GM12878 (cell line): ENCODE results near the gene SKAP1. TPM values are rescaled to one million over a fixed set of nuclear protein-coding genes. Genes with fewer than 3 reads are reported as not detected.

Experiments used
- ATAC-seq: fragments of 200-7000 bp; cut with Tn5 transposase; 3 replicates; pipeline ENCODE4 v1.9.1; 2020; ENCODE audit warnings: mild to moderate bottlenecking, moderate library complexity
- BruUV-seq: library from RNA; stranded (reverse); fragments of 400-500 nt; replicated peaks from 2 replicates; lab custom pipeline; 2021; lab: Mats Ljungman, UMichigan
- CTCF ChIA-PET: fragments of 300-600 bp; sonication (Branson Sonifier 250); formaldehyde crosslinking; extraction: SDS; loops from one replicate; lab custom pipeline; 2021; ENCODE audit warnings: inconsistent platforms; lab: Yijun Ruan, JAX
- POLR2A ChIA-PET: fragments of 350-600 bp; formaldehyde crosslinking; extraction: SDS; loops from one replicate; lab custom pipeline; 2021; ENCODE audit warnings: inconsistent platforms; lab: Charles Lee
- RAD21 ChIA-PET: fragments of 300-600 bp; sonication (Branson Sonifier 250); formaldehyde crosslinking; loops from one replicate; lab custom pipeline; 2023; ENCODE audit warnings: antibody characterized with exemption; ENCODE audit not compliant: unreplicated experiment; lab: Charles Lee
- SMC1A ChIA-PET: fragments of 300-600 bp; sonication (Branson Sonifier 250); formaldehyde crosslinking; loops from one replicate; lab custom pipeline; 2023; ENCODE audit not compliant: unreplicated experiment, uncharacterized antibody; lab: Charles Lee
- DNase-seq: peaks from one replicate; pipeline ENCODE4 v3.0.0-alpha.2; 2011; ENCODE audit warnings: low read depth, low spot score
- FAIRE-seq: peaks from 3 replicates; lab custom pipeline; 2011; peaks lifted over from hg19 to GRCh38; lab: Jason Lieb, UNC
- H2AFZ ChIP-seq: 2 replicates; pipeline ENCODE4 v1.6.0; 2011; ENCODE audit warnings: low read depth, low read length, control low read depth; ENCODE audit not compliant: control insufficient read depth
- H3K27ac ChIP-seq: 2 replicates; pipeline ENCODE4 v1.5.1; 2011; ENCODE audit warnings: control low read depth; ENCODE audit not compliant: control insufficient read depth, insufficient read depth
- H3K27me3 ChIP-seq, 2 experiments: replicated peaks in 1 of 2; 2 replicates each; pipeline versions ENCODE4 v1.6.0 to v1.6.1; 2011; ENCODE audit warnings: low read length in 1 of 2; ENCODE audit not compliant: control insufficient read depth in 2 of 2, insufficient read depth in 2 of 2
- H3K36me3 ChIP-seq, 2 experiments: 2 replicates each; pipeline ENCODE4 v1.5.1; 2011; ENCODE audit warnings: low read length in 1 of 2; ENCODE audit not compliant: control insufficient read depth in 2 of 2, insufficient read depth in 2 of 2
- H3K4me1 ChIP-seq: 2 replicates; pipeline ENCODE4 v1.6.1; 2011; ENCODE audit warnings: mild to moderate bottlenecking, low read length, moderate library complexity, mixed read lengths; ENCODE audit not compliant: control insufficient read depth, insufficient read depth
- H3K4me2 ChIP-seq: 2 replicates; pipeline ENCODE4 v1.6.0; 2011; ENCODE audit warnings: control low read depth; ENCODE audit not compliant: control insufficient read depth, insufficient read depth
- H3K4me3 ChIP-seq: fragments of 200-600 bp; sonication (generic); 2 replicates; pipeline ENCODE4 v1.5.1; 2016
- H3K79me2 ChIP-seq: 2 replicates; pipeline ENCODE4 v1.6.0; 2011; ENCODE audit warnings: low read length; ENCODE audit not compliant: control insufficient read depth, insufficient read depth
- H3K9ac ChIP-seq: 2 replicates; pipeline ENCODE4 v1.8.0; 2011; ENCODE audit warnings: low read length, control low read depth, mixed read lengths; ENCODE audit not compliant: control insufficient read depth, insufficient read depth
- H3K9me3 ChIP-seq: replicated peaks from 3 replicates; pipeline ENCODE4 v1.5.1; 2011; ENCODE audit warnings: mild to moderate bottlenecking, low read length; ENCODE audit not compliant: control insufficient read depth, insufficient read depth
- H4K20me1 ChIP-seq: 2 replicates; pipeline ENCODE4 v1.6.0; 2011; ENCODE audit not compliant: control insufficient read depth, insufficient read depth
- CBFB ChIP-seq: IDR thresholded peaks from 2 replicates; pipeline ENCODE4 v1.6.1; 2016; ENCODE audit warnings: antibody characterized with exemption, low read depth
- CREB1 ChIP-seq: IDR thresholded peaks from 2 replicates; pipeline ENCODE4 v1.6.1; 2012; ENCODE audit warnings: low read depth, mild to moderate bottlenecking, inconsistent platforms
- GABPA ChIP-seq: IDR thresholded peaks from 2 replicates; pipeline ENCODE4 v1.6.1; 2014; ENCODE audit warnings: antibody characterized with exemption, low read depth, mild to moderate bottlenecking, inconsistent platforms
- MLLT1 ChIP-seq: fragments of 450-650 bp; IDR thresholded peaks from 2 replicates; pipeline ENCODE4 v1.6.1; 2016; ENCODE audit warnings: mild to moderate bottlenecking
- PAX5 ChIP-seq: IDR thresholded peaks from 2 replicates; pipeline ENCODE4 v1.6.1; 2011; ENCODE audit warnings: low read depth, low read length, borderline replicate concordance
- SPI1 ChIP-seq: IDR thresholded peaks from 2 replicates; pipeline ENCODE4 v1.6.1; 2011; ENCODE audit warnings: low read depth, mild to moderate bottlenecking, low read length, moderate library complexity, borderline replicate concordance; ENCODE audit not compliant: insufficient read depth
- WGBS: methylation state at CpG from one replicate; pipeline ENCODE4 v1.1.6; 2016; ENCODE audit warnings: low lambda C conversion rate; ENCODE audit not compliant: insufficient replicate concordance, insufficient coverage; ENCODE audit errors: missing lambda C conversion rate; 5-methylcytosine and 5-hydroxymethylcytosine counted together
- in situ Hi-C: fragments of 300-500 bp; cut with MboI; formaldehyde crosslinking; loops from 9 replicates; pipeline ENCODE4 v1.14.3; 2018; ENCODE audit warnings: mixed read lengths
- intact Hi-C: fragments of 100-400 bp; cut with micrococcal nuclease; formaldehyde crosslinking; loops from one replicate; pipeline ENCODE4 v1.14.2; 2022; ENCODE audit not compliant: unreplicated experiment
- polyA plus RNA-seq, 11 experiments: library from polyadenylated mRNA; depleted of rRNA in 4 of 11; unstranded in 6 of 11; stranded (reverse) in 5 of 11; fragments of >200 nt; fragmentation: Nextera tagmentation in 4 of 11; fragmentation: Illumina TruSeq in 1 of 11; extraction: Ambion mirVana in 4 of 11; extraction: Trizol in 1 of 11; gene quantifications; 1 replicate in 1 of 11; 2 replicates in 10 of 11; pipeline versions ENCODE4 v1.2.1 to v1.2.3, GENCODE V29; 2011 to 2016; ENCODE audit warnings: inconsistent platforms in 2 of 11, missing spikeins in 2 of 11, low read depth in 1 of 11
- total RNA-seq, 4 experiments: library from RNA; depleted of rRNA in 3 of 4; stranded (reverse); fragments of >200 nt in 3 of 4; fragmentation: Illumina TruSeq in 1 of 4; extraction: Trizol in 1 of 4; gene quantifications; 2 replicates each; pipeline versions ENCODE4 v1.2.1 to v1.2.3, GENCODE V29; 2013 to 2021

The SKAP1 gene
- total and polyA plus RNA-seq, 10 of the 15 experiments (the other 5 are each of a cell fraction or from before 2014, with no cell fraction given) = 17.1 to 97.6 (median 35.9) TPM

GRCh38 chr17:48444516-48445247, 14.7 kb upstream of the SKAP1 start:
- Histone ChIP-seq H4K20me1 (no peaks in the 10 kb centered on the region), H3K4me2 (peak overlapping the region; percentile 51), H3K79me2 (no peaks in the 10 kb centered on the region), H3K27me3 (no peaks in the 10 kb centered on the region), H3K4me3 (no peak overlapping the region), H3K4me1 (peaks cover 45% of the 10 kb centered on the region), H3K36me3 (no peaks in the 10 kb centered on the region), H3K9me3 (no peaks in the 10 kb centered on the region; the same call in 2 of the 3 replicates), H3K9ac (no peak overlapping the region), H2AFZ (peak overlapping the region; percentile 80), H3K27ac (no peak overlapping the region)
- POLR2A ChIA-PET = interaction anchor here (1.6 kb wide), 1 partner anchor 33 kb away, joined by 4 read pairs; no protein-coding TSS in a partner anchor
- CTCF ChIA-PET = interaction anchor here (0.6 to 5.7 kb wide), 3 partner anchors 11 to 332 kb away, joined by 3 to 28 read pairs (median 4); no protein-coding TSS in a partner anchor
- RAD21 ChIA-PET = interaction anchor here (0.9 to 1.3 kb wide), 3 partner anchors 10 to 108 kb away, joined by 3 read pairs; no protein-coding TSS in a partner anchor
- FAIRE-seq = no peak
- intact Hi-C loops (no loop called here), in situ Hi-C loops (no loop called here)
- TF ChIP-seq PAX5 (0 out of 2 replicates have a peak, but pooled peaks have one; percentile 16), CBFB (no peak), GABPA (0 out of 2 replicates have a peak, but pooled peaks have one; percentile 44), CREB1 (no peak), SPI1 (peak; percentile 16; the same call in 1 of the 2 replicates), MLLT1 (peak; percentile 68; the same call in 1 of the 2 replicates)
- no TSS peak for BruUV-seq
- 65% methylated on average over 22 of the region's 22 CpGs for WGBS
- no peak for ATAC-seq
- SMC1A ChIA-PET = interaction anchor here (1.8 to 3.8 kb wide), 3 partner anchors 9 to 12 kb away, joined by 7 to 14 read pairs (median 13); no protein-coding TSS in a partner anchor
- DNase-seq = no peak
